HuH-7.5 (cell line): ENCODE measurements around the gene TOM1L1.

Experiments used
- DNase-seq: peaks from one replicate; pipeline ENCODE4 v3.0.0; 2011; ENCODE audit warnings: low spot score

The TOM1L1 gene

GRCh38 chr17:54947396-54947795, 46.7 kb downstream of the TOM1L1 start:
- DNase-seq: no peak

GRCh38 chr17:54948380-54948779, 47.7 kb downstream of the TOM1L1 start:
- no peak for DNase-seq

GRCh38 chr17:54950116-54950515, 49.5 kb downstream of the TOM1L1 start:
- DNase-seq: no peak

- no peak for DNase-seq
Measured at GRCh38 chr17:54951286-54951685, 50.6 kb downstream of the TOM1L1 start.

GRCh38 chr17:54956791-54957190, 56.1 kb downstream of the TOM1L1 start:
- DNase-seq: no peak

- no peak for DNase-seq
Measured at GRCh38 chr17:54967621-54968261, 67.1 kb downstream of the TOM1L1 start.

- DNase-seq: peak; percentile 71
Measured at GRCh38 chr17:54968262-54968987, 67.8 kb downstream of the TOM1L1 start, which contains the start of the genes COX11 and STXBP4. Gene COX11, minus strand, starts transcription at chr17:54968654. Its CDS starts 8 bp downstream, at chr17:54968646. Gene STXBP4, plus strand, starts transcription at chr17:54968765. Its CDS starts 17,455 bp downstream, at chr17:54986220.

GRCh38 chr17:54968988-54969332, 68.3 kb downstream of the TOM1L1 start:
- DNase-seq: no peak

GRCh38 chr17:54969658-54970572, 69.3 kb downstream of the TOM1L1 start:
- DNase-seq: no peak

GRCh38 chr17:54971147-54971546, 70.5 kb downstream of the TOM1L1 start:
- no peak for DNase-seq

- no peak for DNase-seq
Measured at GRCh38 chr17:54971901-54972300, 71.2 kb downstream of the TOM1L1 start.

GRCh38 chr17:54972406-54973138, 71.9 kb downstream of the TOM1L1 start:
- no peak for DNase-seq

- DNase-seq: no peak
Measured at GRCh38 chr17:54974759-54975158, 74.1 kb downstream of the TOM1L1 start.

- DNase-seq: no peak
Measured at GRCh38 chr17:54976316-54976715, 75.7 kb downstream of the TOM1L1 start.

- DNase-seq: no peak
Measured at GRCh38 chr17:54977744-54978143, 77.1 kb downstream of the TOM1L1 start.

- no peak for DNase-seq
Measured at GRCh38 chr17:54979657-54980056, 79.0 kb downstream of the TOM1L1 start.

- DNase-seq: no peak
Measured at GRCh38 chr17:54980375-54980774, 79.7 kb downstream of the TOM1L1 start.

- DNase-seq: no peak
Measured at GRCh38 chr17:54982399-54982798, 81.7 kb downstream of the TOM1L1 start.

GRCh38 chr17:54983260-54983659, 82.6 kb downstream of the TOM1L1 start:
- no peak for DNase-seq

GRCh38 chr17:54985476-54985875, 84.8 kb downstream of the TOM1L1 start:
- DNase-seq: no peak

GRCh38 chr17:54990118-54990517, 89.5 kb downstream of the TOM1L1 start:
- no peak for DNase-seq

- no peak for DNase-seq
Measured at GRCh38 chr17:54991567-54991966, 90.9 kb downstream of the TOM1L1 start.
